Activated naive CD4-positive, alpha-beta T cell treated with anti-CD3 and anti-CD28 coated beads, Interleukin-2, amount 50 U/mL, for 72 hours (primary cell): ENCODE results near the gene TMEM132C. TPM values are rescaled to one million over a fixed set of nuclear protein-coding genes. Genes with fewer than 3 reads are reported as not detected.

ENCODE experiments used
- ATAC-seq, 2 donors: fragments of 150-1000 bp; cut with Tn5 transposase; 2 replicates each; pipeline ENCODE4 v1.10.0; 2021; ENCODE audit warnings: mild to moderate bottlenecking in 2 of 2, moderate library complexity in 2 of 2
- DNase-seq, 2 donors: peaks; one replicate each; pipeline ENCODE4 v3.0.0; 2021 to 2022; ENCODE audit warnings: low spot score in 2 of 2
- H3K27ac Mint-ChIP-seq, 2 donors: one replicate each; pipeline ENCODE4 v1.8.0; 2022; ENCODE audit warnings: mild to moderate bottlenecking in 2 of 2, mixed read lengths in 2 of 2
- H3K36me3 Mint-ChIP-seq, 2 donors: one replicate each; pipeline ENCODE4 v1.8.0; 2022; ENCODE audit warnings: mixed read lengths in 2 of 2
- H3K9me3 Mint-ChIP-seq, 2 donors: one replicate each; pipeline ENCODE4 v1.8.0; 2022; ENCODE audit warnings: mixed read lengths in 2 of 2
- total RNA-seq, 2 donors: library from RNA; stranded (reverse); gene quantifications; one replicate each; pipeline ENCODE4 v1.2.3, GENCODE V29; 2022

Gene TMEM132C
- total RNA-seq, 2 donors from 2014 or later: not detected

DNA sequence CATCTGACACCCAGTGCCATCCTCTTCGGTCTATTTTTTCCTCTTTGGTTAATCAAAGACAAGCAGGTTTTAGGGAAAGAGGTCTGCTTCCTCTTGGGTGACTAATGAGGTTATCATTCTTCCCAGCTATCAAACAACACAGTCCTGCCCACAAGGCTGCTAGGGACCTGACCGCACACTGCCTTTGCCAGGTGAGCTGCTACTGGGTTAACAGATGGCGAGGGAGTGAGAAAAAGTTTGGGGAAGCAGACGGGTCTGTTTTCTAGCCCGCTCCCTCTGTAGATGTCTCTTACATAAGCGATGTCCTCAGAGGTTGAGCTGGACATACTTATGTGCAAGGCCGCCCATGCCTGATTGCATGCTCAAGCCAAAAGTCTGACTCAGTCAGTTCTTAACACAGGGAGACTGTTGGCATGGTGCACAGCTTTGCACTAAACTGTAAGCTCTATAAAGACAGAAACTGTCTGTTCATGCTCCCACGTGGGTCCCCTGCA, 462.7 kb downstream of the TMEM132C start:
- ATAC-seq: no peak
- no peaks in the 10 kb centered on the region for H3K36me3 Mint-ChIP-seq
- no peaks in the 10 kb centered on the region for H3K9me3 Mint-ChIP-seq
- H3K27ac Mint-ChIP-seq: no peak overlapping the region
- DNase-seq: no peak

DNA sequence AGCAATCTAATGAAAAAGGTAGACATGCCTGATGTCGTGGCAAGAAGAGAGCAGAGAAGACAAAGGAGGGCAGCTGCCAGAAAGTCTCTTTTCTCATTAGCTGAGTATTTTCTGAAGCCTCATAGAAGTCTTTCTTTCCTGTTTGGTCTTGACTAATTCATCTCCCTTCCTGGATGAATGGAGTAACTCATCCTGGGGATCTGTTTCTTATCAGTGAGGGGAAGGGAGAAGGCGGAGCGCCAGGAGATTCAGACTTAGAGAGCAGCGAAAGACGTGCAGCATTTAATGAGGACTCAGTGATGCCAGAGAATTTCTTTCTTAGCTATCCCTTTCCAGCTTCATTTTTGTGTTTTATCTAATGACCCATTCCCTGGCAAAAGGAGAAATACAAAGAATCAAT, 467.4 kb downstream of the TMEM132C start:
- no peak overlapping the region for H3K27ac Mint-ChIP-seq
- DNase-seq (no peak), ATAC-seq (no peak)
- peaks cover 0 to 4% of the 10 kb centered on the region in 2 donors for H3K9me3 Mint-ChIP-seq
- H3K36me3 Mint-ChIP-seq: peaks cover 0 to 8% of the 10 kb centered on the region in 2 donors

DNA sequence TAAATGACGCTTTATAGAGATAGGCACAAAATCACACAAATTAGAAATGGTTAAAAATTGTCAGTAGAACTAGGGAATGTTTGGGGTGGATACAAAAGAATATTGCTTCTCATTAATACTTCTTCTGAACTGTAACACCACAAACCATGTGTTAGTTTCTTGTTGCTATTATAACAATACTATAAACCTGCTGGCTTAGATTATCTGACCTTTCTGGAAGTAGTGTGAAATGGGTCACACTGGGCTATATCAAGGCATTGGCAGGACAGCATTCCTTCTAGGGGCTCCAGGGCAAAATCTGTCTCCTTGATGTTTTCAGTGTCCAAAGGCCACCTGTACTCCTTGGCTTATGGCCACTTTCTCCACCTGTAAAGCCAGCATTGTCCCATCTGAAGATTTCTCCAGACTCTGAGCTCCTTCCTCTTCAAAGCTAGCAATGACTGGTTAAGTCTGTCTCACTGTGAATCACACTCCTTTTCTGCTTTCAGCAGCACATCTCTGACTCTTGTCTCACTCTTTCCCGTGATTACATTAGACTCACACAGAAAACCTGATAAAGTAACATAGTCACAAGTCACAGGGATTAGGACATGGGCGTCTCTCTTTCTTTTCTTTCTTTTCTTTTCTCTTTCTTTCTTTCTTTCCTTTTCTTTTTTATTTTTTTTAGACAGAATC, 470.5 kb downstream of the TMEM132C start:
- Mint-ChIP-seq H3K9me3 (peaks cover 0 to 7% of the 10 kb centered on the region in 2 donors), H3K27ac (no peak overlapping the region)
- no peak for ATAC-seq

DNA sequence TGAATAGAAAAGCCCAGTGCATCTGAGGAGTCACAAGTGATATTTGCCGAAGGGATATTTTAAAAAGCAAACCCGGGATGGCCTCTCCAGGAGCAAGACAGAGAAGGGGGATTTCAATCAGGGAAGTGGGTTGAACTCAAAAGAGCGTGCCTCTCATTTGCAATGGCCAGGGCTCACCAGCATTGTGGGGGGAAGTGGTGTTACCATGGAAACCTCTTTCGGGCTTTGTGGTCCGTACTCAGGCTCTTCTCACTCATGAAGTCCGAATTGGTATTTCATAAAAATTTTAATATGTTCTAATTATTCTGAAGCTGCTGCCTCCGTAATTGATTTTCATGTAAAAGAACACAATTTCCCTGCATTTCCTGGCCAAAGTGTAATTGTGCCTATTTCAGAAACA, 476.9 kb downstream of the TMEM132C start:
- ATAC-seq: no peak
- H3K27ac Mint-ChIP-seq: no peak overlapping the region

More for the DNA sequence above, 470.5 kb downstream of the TMEM132C start:
- H3K36me3 Mint-ChIP-seq: peaks cover 0 to 10% of the 10 kb centered on the region in 2 donors
- no peak for DNase-seq

DNA sequence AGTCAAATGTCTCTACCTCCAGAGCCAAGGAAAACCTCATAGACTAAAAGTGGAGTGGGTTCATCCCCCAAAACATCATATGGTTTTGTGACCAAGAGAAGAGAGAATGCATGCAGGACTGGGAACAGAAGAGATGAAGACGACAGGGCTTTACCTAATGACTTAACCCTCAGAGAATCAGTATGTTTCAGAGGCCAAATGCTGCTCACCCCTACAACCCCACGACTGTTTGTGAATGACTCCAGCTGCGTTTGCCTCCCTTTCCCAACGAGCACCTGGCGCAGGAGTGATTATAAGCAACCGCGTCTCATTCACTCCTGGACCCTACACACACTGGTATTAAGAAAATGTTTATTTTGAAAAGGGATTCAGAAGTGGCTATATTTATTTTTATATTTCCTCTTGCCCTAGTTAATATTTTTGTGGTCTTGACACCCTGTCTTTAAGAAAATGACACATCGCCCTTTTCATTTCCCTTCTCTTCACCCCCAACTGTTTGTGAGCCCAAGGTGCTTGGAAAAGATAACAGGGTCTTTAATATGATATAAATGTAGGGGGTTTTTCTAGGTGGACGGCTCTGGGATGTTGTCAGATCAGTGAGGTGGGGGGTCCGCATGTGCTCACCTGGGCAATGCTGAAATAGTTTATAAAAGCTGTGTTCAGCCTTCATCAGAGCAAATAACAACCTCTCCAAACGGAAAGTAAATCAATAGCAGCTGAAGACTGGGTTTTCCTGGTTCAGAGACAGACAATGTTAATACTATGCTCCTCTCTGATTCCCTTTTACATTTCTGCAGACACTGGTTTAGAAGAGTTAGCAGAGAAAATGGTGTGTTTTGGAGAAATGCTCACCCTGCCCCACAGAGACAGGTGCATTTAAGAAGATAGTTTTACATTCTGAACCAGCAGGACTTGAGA, 479.1 kb downstream of the TMEM132C start:
- Mint-ChIP-seq H3K9me3 (no peaks in the 10 kb centered on the region), H3K27ac (no peak overlapping the region)
- no peak for ATAC-seq

More for the DNA sequence above, 476.9 kb downstream of the TMEM132C start:
- no peak for DNase-seq
- Mint-ChIP-seq H3K9me3 (peaks cover 0 to 7% of the 10 kb centered on the region in 2 donors), H3K36me3 (peaks cover 0 to 7% of the 10 kb centered on the region in 2 donors)

DNA sequence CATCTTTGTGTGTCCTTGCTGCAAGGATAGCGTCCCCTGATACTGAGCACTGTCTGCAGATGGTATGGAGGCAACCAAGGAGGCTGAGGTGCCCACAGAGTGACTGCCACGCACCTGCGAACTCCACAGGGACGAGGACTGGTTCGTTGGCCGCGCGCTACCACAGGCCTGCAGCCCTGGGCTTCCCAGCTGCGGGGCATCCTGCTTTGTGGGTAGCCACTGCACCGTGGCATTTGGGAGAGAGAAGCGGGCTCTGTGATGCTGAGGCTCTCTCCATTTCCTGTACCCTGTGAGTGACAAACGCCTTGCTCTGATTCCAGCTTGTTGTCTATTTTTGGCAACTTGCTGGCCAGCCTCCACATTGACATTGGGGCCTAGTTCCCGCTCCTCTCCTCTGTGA, 480.5 kb downstream of the TMEM132C start:
- Mint-ChIP-seq H3K27ac (no peak overlapping the region), H3K9me3 (no peaks in the 10 kb centered on the region), H3K36me3 (no peaks in the 10 kb centered on the region)
- DNase-seq (no peak), ATAC-seq (no peak)

More for the DNA sequence above, 479.1 kb downstream of the TMEM132C start:
- DNase-seq: no peak
- H3K36me3 Mint-ChIP-seq: no peaks in the 10 kb centered on the region

DNA sequence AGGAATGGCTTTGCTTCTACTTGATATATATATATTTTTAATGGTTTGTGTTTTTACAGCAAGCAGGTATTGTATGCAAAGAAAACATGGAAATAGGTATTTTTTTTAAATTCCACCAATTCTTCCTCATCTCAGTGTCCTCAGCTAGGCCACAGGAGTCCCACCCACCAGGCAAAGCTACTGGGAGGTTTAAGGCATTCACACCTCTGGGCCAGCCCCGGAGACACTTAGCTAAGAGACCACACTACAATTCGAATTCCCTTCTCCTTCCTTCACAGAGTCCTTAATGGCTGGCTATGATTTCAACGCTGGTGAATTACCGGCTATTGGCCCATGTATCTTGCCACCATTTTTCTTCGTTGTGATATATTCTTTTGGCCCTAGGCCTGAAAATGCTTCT, 485.4 kb downstream of the TMEM132C start:
- H3K27ac Mint-ChIP-seq: no peak overlapping the region
- ATAC-seq: no peak
- H3K36me3 Mint-ChIP-seq: no peaks in the 10 kb centered on the region

DNA sequence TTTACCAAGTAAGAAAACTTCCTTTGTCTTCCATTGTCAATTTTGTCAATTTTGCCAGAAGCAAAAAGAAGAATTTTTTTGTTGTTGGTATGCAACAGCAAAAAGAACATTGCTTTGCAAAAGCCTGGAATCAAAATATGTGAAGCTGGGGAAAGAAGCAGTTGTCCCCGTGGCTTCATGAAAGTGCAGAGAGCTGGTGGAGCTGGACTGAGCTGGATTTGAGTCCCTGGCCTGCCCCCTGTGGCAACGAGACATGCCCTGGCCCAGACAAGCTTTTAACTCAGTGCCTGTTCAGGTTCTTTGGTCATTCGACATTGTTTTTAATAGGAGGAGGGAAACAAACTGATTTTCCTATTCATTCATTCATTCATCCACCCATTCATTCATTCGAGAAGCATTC, 486.5 kb downstream of the TMEM132C start:
- ATAC-seq (no peak), DNase-seq (no peak)
- Mint-ChIP-seq H3K9me3 (no peaks in the 10 kb centered on the region), H3K27ac (no peak overlapping the region), H3K36me3 (no peaks in the 10 kb centered on the region)

More for the DNA sequence above, 485.4 kb downstream of the TMEM132C start:
- no peaks in the 10 kb centered on the region for H3K9me3 Mint-ChIP-seq
- DNase-seq: no peak

DNA sequence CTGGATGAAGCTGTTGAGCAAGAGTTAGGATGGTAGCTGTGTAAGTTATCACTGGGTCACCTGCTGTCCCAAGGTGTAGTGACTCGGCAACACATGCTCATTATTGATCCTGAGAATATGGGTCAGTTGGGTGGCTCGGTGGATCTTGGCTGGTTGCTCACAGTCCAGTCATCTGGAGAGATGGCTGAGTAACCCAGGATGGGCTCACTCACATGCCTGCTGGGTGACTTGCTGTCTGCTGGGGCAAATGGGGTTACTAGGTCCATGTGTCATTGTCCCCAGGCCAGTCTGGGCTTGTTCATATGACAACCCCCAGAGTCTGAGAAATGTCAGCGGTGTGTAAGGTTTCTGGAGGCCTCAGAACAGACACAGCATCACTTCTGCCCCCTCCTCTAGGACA, 487.3 kb downstream of the TMEM132C start:
- DNase-seq (no peak), ATAC-seq (peak in 1 of 2 donors; percentile 79)
- H3K9me3 Mint-ChIP-seq: no peaks in the 10 kb centered on the region
- no peak overlapping the region for H3K27ac Mint-ChIP-seq
- H3K36me3 Mint-ChIP-seq: no peaks in the 10 kb centered on the region

DNA sequence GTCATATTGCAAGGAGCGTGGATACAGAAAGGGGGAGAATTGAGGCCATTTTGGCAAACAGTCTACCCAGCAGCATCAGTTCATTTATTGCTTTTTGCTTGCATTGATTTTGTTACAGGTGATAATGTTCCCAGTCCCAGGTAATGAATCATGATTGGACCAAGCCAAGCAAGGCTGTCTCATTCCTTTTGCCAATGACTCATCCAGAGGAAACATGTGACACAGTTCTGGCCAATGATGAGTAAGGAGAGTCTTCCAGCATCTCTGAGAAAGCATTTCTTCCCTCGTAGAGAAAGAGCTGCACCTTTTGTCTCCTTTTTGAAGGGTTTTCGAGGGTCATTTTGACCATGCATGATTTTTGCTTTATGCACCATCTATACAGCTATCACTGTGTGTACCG, 488.6 kb downstream of the TMEM132C start:
- DNase-seq: no peak
- ATAC-seq: peak in 1 of 2 donors; percentile 28
- H3K36me3 Mint-ChIP-seq: no peaks in the 10 kb centered on the region
- no peak overlapping the region for H3K27ac Mint-ChIP-seq
- H3K9me3 Mint-ChIP-seq: no peaks in the 10 kb centered on the region
